CD14-positive monocyte (primary cell): Measurements from ENCODE around the gene ANKS6. TPM values are rescaled to one million over a fixed set of nuclear protein-coding genes. Genes with fewer than 3 reads are reported as not detected.
A peak's percentile ranks its signal among the peaks of the same experiment; 100 is the strongest.

Experiments used
- DNase-seq, 3 donors: peaks; one replicate each; pipeline ENCODE4 v3.0.0-alpha.2; 2011 to 2022
- H2AFZ ChIP-seq: 2 replicates; pipeline ENCODE4 v1.6.0; 2012; ENCODE audit warnings: mild to moderate bottlenecking, low read depth, low read length, inconsistent platforms; ENCODE audit not compliant: insufficient read depth, poor library complexity, severe bottlenecking
- H3K27ac ChIP-seq, 2 donors: 1 replicate in 1 of 2; 2 replicates in 1 of 2; pipeline ENCODE4 v1.5.1; 2012 to 2013; ENCODE audit warnings: low read length in 2 of 2, control low read depth in 1 of 2, inconsistent platforms in 1 of 2, low read depth in 1 of 2, mild to moderate bottlenecking in 1 of 2
- H3K27me3 ChIP-seq, 2 donors: one replicate each; pipeline versions ENCODE4 v1.6.0 to v1.6.1; 2011 to 2013; ENCODE audit warnings: low read length in 2 of 2; ENCODE audit not compliant: control insufficient read depth in 2 of 2, insufficient read depth in 2 of 2
- H3K36me3 ChIP-seq, 2 donors: replicated peaks in 1 of 2; 1 replicate in 1 of 2; 2 replicates in 1 of 2; pipeline versions ENCODE4 v1.5.1 to v1.6.1; 2012 to 2013; ENCODE audit warnings: low read length in 2 of 2, control low read depth in 1 of 2, inconsistent platforms in 1 of 2, mild to moderate bottlenecking in 1 of 2; ENCODE audit not compliant: insufficient read depth in 2 of 2, control insufficient read depth in 1 of 2
- H3K4me1 ChIP-seq, 2 donors: 1 replicate in 1 of 2; 2 replicates in 1 of 2; pipeline versions ENCODE4 v1.5.1 to v1.6.1; 2012 to 2013; ENCODE audit warnings: low read length in 2 of 2, control low read depth in 1 of 2, inconsistent platforms in 1 of 2, mild to moderate bottlenecking in 1 of 2, moderate library complexity in 1 of 2; ENCODE audit not compliant: insufficient read depth in 2 of 2, control insufficient read depth in 1 of 2
- H3K4me2 ChIP-seq: replicated peaks from 2 replicates; pipeline ENCODE3; 2012; ENCODE audit warnings: low read length, moderate library complexity, mild to moderate bottlenecking; ENCODE audit not compliant: poor library complexity, severe bottlenecking; ENCODE audit errors: extremely low read depth
- H3K4me3 ChIP-seq, 3 experiments: fragments of 200-600 bp in 1 of 3; sonication (generic) in 1 of 3; replicated peaks in 1 of 3; 1 replicate in 2 of 3; 2 replicates in 1 of 3; pipeline ENCODE4 v1.5.1; 2011 to 2013; ENCODE audit warnings: low read length in 3 of 3, mild to moderate bottlenecking in 3 of 3, control low read depth in 2 of 3, low read depth in 2 of 3, inconsistent platforms in 1 of 3, moderate library complexity in 1 of 3
- H3K79me2 ChIP-seq: 2 replicates; pipeline ENCODE4 v1.6.0; 2012; ENCODE audit warnings: mild to moderate bottlenecking, control low read depth, inconsistent platforms, low read length, moderate library complexity; ENCODE audit not compliant: insufficient read depth
- H3K9ac ChIP-seq: 2 replicates; pipeline ENCODE4 v1.6.0; 2017; ENCODE audit warnings: low read length, mild to moderate bottlenecking; ENCODE audit not compliant: insufficient read depth, poor library complexity, severe bottlenecking
- H3K9me3 ChIP-seq, 2 donors: replicated peaks in 1 of 2; 1 replicate in 1 of 2; 2 replicates in 1 of 2; pipeline versions ENCODE4 v1.5.1 to v1.6.1; 2012 to 2013; ENCODE audit warnings: low read length in 2 of 2, control low read depth in 1 of 2; ENCODE audit not compliant: control insufficient read depth in 1 of 2, insufficient read depth in 1 of 2
- H4K20me1 ChIP-seq: 2 replicates; pipeline ENCODE4 v1.6.0; 2012; ENCODE audit warnings: mild to moderate bottlenecking, low read length, control low read depth, moderate library complexity; ENCODE audit not compliant: insufficient read depth
- H3K27ac Mint-ChIP-seq, 7 donors: one replicate each; pipeline ENCODE4 v1.8.0; 2020; ENCODE audit warnings: mild to moderate bottlenecking in 7 of 7, mixed read lengths in 7 of 7, moderate library complexity in 6 of 7, inconsistent platforms in 2 of 7
- H3K27me3 Mint-ChIP-seq, 3 donors: one replicate each; pipeline ENCODE4 v1.8.0; 2021 to 2022; ENCODE audit warnings: low read depth in 3 of 3, mild to moderate bottlenecking in 3 of 3, mixed read lengths in 3 of 3, moderate library complexity in 3 of 3, inconsistent platforms in 1 of 3
- H3K36me3 Mint-ChIP-seq, 2 donors: one replicate each; pipeline ENCODE4 v1.8.0; 2020; ENCODE audit warnings: mixed read lengths in 2 of 2, inconsistent platforms in 1 of 2, mild to moderate bottlenecking in 1 of 2
- H3K4me1 Mint-ChIP-seq: one replicate; pipeline ENCODE4 v1.8.0; 2020; ENCODE audit warnings: mild to moderate bottlenecking, mixed read lengths
- H3K4me3 Mint-ChIP-seq, 2 donors: one replicate each; pipeline ENCODE4 v1.8.0; 2020; ENCODE audit warnings: mild to moderate bottlenecking in 2 of 2, mixed read lengths in 2 of 2, moderate library complexity in 1 of 2
- H3K9me3 Mint-ChIP-seq, 7 donors: one replicate each; pipeline ENCODE4 v1.8.0; 2020 to 2022; ENCODE audit warnings: mixed read lengths in 7 of 7, mild to moderate bottlenecking in 6 of 7, moderate library complexity in 6 of 7, inconsistent platforms in 2 of 7
- WGBS: methylation state at CpG from one replicate; pipeline ENCODE4 v1.1.5; 2013; ENCODE audit warnings: missing lambda C conversion rate; ENCODE audit not compliant: insufficient coverage; 5-methylcytosine and 5-hydroxymethylcytosine counted together
- intact Hi-C, 2 donors: fragments of 100-400 bp; cut with micrococcal nuclease; formaldehyde crosslinking; loops; one replicate each; pipeline versions ENCODE4 v1.15.0 to v1.15.1; 2023
- polyA plus RNA-seq, 3 donors: library from polyadenylated mRNA; depleted of rRNA in 1 of 3; unstranded in 2 of 3; stranded (reverse) in 1 of 3; fragments of 300-500 nt in 2 of 3; fragments of >200 nt in 1 of 3; fragmentation: Illumina TruSeq in 2 of 3; gene quantifications; 1 replicate in 2 of 3; 2 replicates in 1 of 3; pipeline ENCODE4 v1.2.3, GENCODE V29; 2012 to 2021
- TF ChIP-seq, protein P1 (sequence below): fragments of 200-600 bp; IDR thresholded peaks from one replicate; pipeline ENCODE4 v1.8.0; 2022; ENCODE audit warnings: antibody characterized with exemption, mild to moderate bottlenecking

ANKS6 gene
- polyA plus RNA-seq, 3 donors = 0.20 to 1.5 (median 0.56) TPM

DNA sequence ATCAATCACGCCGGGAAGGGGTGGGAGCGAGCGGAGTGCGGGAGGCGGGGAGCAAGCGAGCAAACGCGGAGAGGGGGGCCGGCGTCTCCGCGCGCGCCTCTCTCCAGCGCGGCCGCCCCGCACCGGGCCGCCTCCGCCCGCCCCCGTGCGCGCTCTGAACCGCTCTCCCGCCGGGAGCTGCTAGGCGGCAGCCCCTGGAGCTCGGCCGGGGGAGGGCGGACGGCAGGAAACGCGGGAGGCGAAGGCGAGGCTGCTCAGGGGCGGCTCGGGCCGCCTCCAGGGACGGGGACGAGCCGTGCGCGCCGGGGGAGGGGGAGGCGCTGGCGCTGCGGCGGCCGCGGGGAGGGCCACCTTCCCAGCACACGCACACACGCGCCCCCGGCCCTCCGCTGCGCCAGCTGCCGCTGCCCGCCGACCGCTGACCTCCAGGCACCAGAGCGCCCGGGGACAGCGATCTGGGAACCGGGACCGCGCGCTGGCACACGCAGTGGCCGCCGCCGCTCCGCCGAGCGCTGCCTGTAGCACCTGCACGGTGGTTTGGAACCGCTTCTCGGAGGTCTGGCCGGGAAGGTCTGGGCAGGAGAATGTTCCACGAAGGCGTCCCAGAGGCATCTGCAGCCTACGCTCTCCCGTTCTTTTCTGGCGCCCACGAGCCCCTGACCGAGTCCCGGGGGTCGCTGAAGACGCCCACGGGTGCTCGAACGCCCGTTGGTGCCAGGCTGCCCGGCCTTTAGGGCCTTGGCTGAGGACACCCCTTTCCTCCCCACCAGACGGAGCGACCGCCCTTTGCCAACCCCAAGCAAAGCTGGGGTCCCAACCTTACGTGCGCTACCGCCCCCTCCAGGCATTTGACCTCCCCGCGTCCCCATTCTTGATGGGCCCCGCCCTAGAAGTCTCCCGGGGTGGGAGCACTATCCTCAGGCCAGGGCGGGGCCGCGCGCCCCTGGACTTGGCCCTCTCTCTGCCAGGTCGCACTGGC, 87.1 kb downstream of the ANKS6 start, which contains the start of gene GABBR2:
TSS of gene GABBR2 (minus strand) at position 3 of the 979 bp plus-strand sequence. CDS start 198 bp downstream, outside the sequence.
- H3K36me3 ChIP-seq = no peaks in the 10 kb centered on the region
- H3K9me3 ChIP-seq = peaks cover 0 to 11% of the 10 kb centered on the region in 2 donors
- Mint-ChIP-seq H3K36me3 (no peaks in the 10 kb centered on the region), H3K27me3 (peaks cover 71 to 85% (median 76%) of the 10 kb centered on the region in 3 donors), H3K9me3 (peaks cover 0 to 16% (median 3%) of the 10 kb centered on the region in 7 donors), H3K27ac (no peak within 1 kb of the TSS), H3K4me1 (peaks cover 9% of the 10 kb centered on the region), H3K4me3 (peak within 1 kb of the TSS in 1 of 2 donors; percentile 82)
- no peak within 1 kb of the TSS for H3K4me3 ChIP-seq
- 4% methylated on average over 107 of the region's 111 CpGs for WGBS
- H3K9ac ChIP-seq = no peak within 1 kb of the TSS
- H4K20me1 ChIP-seq = no peaks in the 10 kb centered on the region
- H3K4me2 ChIP-seq = peak within 1 kb of the TSS; percentile 7
- DNase-seq = no peak
- no peaks in the 10 kb centered on the region for H3K79me2 ChIP-seq
- peaks cover 0 to 7% of the 10 kb centered on the region in 2 donors for H3K4me1 ChIP-seq
- TF ChIP-seq, protein P1, sequence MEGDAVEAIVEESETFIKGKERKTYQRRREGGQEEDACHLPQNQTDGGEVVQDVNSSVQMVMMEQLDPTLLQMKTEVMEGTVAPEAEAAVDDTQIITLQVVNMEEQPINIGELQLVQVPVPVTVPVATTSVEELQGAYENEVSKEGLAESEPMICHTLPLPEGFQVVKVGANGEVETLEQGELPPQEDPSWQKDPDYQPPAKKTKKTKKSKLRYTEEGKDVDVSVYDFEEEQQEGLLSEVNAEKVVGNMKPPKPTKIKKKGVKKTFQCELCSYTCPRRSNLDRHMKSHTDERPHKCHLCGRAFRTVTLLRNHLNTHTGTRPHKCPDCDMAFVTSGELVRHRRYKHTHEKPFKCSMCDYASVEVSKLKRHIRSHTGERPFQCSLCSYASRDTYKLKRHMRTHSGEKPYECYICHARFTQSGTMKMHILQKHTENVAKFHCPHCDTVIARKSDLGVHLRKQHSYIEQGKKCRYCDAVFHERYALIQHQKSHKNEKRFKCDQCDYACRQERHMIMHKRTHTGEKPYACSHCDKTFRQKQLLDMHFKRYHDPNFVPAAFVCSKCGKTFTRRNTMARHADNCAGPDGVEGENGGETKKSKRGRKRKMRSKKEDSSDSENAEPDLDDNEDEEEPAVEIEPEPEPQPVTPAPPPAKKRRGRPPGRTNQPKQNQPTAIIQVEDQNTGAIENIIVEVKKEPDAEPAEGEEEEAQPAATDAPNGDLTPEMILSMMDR = no peak
- H2AFZ ChIP-seq = no peak within 1 kb of the TSS
- intact Hi-C loops = no loop called here
- peaks cover 51 to 79% of the 10 kb centered on the region in 2 donors for H3K27me3 ChIP-seq
- no peak within 1 kb of the TSS for H3K27ac ChIP-seq

DNA sequence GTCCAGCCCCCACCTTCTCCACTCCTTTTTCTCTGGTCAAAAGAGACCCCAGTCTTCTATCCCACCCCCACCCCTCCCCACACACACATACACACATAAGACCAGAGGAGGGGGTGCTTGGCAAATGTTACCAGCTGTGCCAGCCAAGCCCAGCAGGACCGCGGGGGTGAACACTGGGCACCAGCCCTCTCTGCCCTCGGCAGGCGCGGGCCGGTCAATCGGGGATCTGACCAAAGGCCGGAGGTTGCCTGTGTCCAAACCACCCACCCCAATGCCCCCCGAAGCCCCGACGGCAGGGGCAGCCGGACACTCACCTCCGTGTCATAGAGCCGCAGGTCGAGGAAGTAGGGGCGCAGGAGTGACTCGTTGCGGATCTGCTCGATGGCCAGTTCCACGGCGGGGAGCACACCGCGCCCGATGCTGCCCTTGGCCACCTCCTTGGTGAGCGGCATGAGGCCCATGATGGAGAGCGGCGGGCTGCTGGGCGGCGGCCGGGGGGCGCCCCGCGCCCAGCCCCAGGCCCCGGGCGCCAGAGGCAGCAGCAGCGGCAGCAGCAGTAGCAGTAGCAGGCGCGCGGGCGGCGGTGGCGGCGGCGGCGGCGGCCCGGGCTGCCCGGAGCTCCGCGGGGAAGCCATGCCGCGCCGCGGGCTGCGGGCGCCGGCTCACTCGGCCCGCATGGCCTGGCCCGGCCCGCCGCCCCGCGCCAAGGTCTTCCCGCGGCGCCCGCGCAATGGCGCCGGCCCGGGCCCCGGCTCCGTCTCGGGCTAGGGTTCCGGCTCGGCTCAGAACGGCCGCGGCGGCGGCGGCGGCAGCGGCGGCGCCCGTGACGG, 88.0 kb downstream of the ANKS6 start:
- Mint-ChIP-seq H3K9me3 (peaks cover 0 to 16% (median 3%) of the 10 kb centered on the region in 7 donors), H3K4me1 (peaks cover 9% of the 10 kb centered on the region), H3K27ac (no peak overlapping the region), H3K4me3 (peak overlapping the region in 1 of 2 donors; percentile 82), H3K36me3 (no peaks in the 10 kb centered on the region), H3K27me3 (peaks cover 70 to 85% (median 74%) of the 10 kb centered on the region in 3 donors)
- Histone ChIP-seq H3K4me1 (peaks cover 0 to 7% of the 10 kb centered on the region in 2 donors), H4K20me1 (no peaks in the 10 kb centered on the region), H3K9me3 (peaks cover 0 to 11% of the 10 kb centered on the region in 2 donors), H2AFZ (no peak overlapping the region), H3K79me2 (no peaks in the 10 kb centered on the region), H3K4me3 (no peak overlapping the region), H3K4me2 (no peak overlapping the region), H3K27ac (no peak overlapping the region), H3K27me3 (peaks cover 51 to 82% of the 10 kb centered on the region in 2 donors), H3K9ac (no peak overlapping the region), H3K36me3 (no peaks in the 10 kb centered on the region)
- WGBS = 3% methylated on average over 89 of the region's 89 CpGs
- TF ChIP-seq, protein P1 = no peak
- no peak for DNase-seq
- intact Hi-C loops = no loop called here
